ENCODE results near the gene DMTF1.
"Not testable (repeated sequence)": the region's sequence is repeated elsewhere in the genome, so short reads cannot be mapped to it uniquely, and the experiment has no call there.

The DMTF1 gene

DNA sequence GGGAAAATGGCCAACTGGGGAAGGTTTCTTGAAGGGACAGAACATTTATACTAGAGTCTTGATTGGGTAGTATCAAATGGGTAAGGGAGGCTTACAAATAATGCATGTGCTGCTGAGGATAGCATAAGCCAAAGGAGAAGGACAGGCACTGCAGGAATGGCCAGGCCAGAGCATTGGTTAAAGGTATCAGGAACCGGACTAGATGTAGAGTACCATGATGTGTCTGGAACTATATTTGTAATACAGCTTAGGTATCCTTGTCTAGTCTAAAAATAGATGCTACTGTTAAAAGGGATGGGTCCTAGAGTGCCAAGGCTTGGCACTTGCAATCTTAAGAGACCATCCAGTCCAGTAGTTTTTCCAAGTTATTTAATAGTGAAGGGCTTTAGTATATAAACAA, 47.0 kb downstream of the DMTF1 start:
- Histone ChIP-seq H3K36me3 (peaks cover 63% of the 10 kb centered on the region), H3K4me1 (ENCODE audit: control insufficient read depth in 1 of 2, insufficient read depth in 1 of 2, low read depth in 1 of 2, low read length in 1 of 2) (no peaks in the 10 kb centered on the region), H3K27me3 (no peaks in the 10 kb centered on the region), H3K4me3 (ENCODE audit: low read depth in 1 of 2, low read length in 1 of 2) (no peak overlapping the region), H3K27ac (no peak overlapping the region), H3K9me3 (no peaks in the 10 kb centered on the region)
- TF ChIP-seq, protein P1, sequence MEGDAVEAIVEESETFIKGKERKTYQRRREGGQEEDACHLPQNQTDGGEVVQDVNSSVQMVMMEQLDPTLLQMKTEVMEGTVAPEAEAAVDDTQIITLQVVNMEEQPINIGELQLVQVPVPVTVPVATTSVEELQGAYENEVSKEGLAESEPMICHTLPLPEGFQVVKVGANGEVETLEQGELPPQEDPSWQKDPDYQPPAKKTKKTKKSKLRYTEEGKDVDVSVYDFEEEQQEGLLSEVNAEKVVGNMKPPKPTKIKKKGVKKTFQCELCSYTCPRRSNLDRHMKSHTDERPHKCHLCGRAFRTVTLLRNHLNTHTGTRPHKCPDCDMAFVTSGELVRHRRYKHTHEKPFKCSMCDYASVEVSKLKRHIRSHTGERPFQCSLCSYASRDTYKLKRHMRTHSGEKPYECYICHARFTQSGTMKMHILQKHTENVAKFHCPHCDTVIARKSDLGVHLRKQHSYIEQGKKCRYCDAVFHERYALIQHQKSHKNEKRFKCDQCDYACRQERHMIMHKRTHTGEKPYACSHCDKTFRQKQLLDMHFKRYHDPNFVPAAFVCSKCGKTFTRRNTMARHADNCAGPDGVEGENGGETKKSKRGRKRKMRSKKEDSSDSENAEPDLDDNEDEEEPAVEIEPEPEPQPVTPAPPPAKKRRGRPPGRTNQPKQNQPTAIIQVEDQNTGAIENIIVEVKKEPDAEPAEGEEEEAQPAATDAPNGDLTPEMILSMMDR (IDR thresholded peaks at IDR 0.05), result no peak

GRCh38 chr7:87199700-87200450, 47.6 kb downstream of the DMTF1 start:
- no peaks in the 10 kb centered on the region for H3K4me1 ChIP-seq (ENCODE audit: control insufficient read depth in 1 of 2, insufficient read depth in 1 of 2, low read depth in 1 of 2, low read length in 1 of 2)
- H3K27ac ChIP-seq, result no peak overlapping the region
- no peak overlapping the region for H3K4me3 ChIP-seq (ENCODE audit: low read depth in 1 of 2, low read length in 1 of 2)
- TF ChIP-seq, protein P1 (IDR thresholded peaks at IDR 0.05), result no peak
- peaks cover 56% of the 10 kb centered on the region for H3K36me3 ChIP-seq
- H3K27me3 ChIP-seq, result no peaks in the 10 kb centered on the region
- no peaks in the 10 kb centered on the region for H3K9me3 ChIP-seq

GRCh38 chr7:87202208-87202607, 50.0 kb downstream of the DMTF1 start:
- Histone ChIP-seq H3K27me3 (no peaks in the 10 kb centered on the region), H3K9me3 (no peaks in the 10 kb centered on the region), H3K4me1 (ENCODE audit: control insufficient read depth in 1 of 2, insufficient read depth in 1 of 2, low read depth in 1 of 2, low read length in 1 of 2) (no peaks in the 10 kb centered on the region), H3K4me3 (ENCODE audit: low read depth in 1 of 2, low read length in 1 of 2) (no peak overlapping the region), H3K36me3 (peaks cover 33% of the 10 kb centered on the region), H3K27ac (no peak overlapping the region)
- TF ChIP-seq, protein P1 (IDR thresholded peaks at IDR 0.05), result no peak

GRCh38 chr7:87202705-87203104, 50.5 kb downstream of the DMTF1 start:
- Histone ChIP-seq H3K4me3 (ENCODE audit: low read depth in 1 of 2, low read length in 1 of 2) (no peak overlapping the region), H3K27ac (no peak overlapping the region), H3K36me3 (peaks cover 29% of the 10 kb centered on the region), H3K27me3 (no peaks in the 10 kb centered on the region), H3K4me1 (ENCODE audit: control insufficient read depth in 1 of 2, insufficient read depth in 1 of 2, low read depth in 1 of 2, low read length in 1 of 2) (no peaks in the 10 kb centered on the region), H3K9me3 (no peaks in the 10 kb centered on the region)
- TF ChIP-seq, protein P1 (IDR thresholded peaks at IDR 0.05), result no peak

DNA sequence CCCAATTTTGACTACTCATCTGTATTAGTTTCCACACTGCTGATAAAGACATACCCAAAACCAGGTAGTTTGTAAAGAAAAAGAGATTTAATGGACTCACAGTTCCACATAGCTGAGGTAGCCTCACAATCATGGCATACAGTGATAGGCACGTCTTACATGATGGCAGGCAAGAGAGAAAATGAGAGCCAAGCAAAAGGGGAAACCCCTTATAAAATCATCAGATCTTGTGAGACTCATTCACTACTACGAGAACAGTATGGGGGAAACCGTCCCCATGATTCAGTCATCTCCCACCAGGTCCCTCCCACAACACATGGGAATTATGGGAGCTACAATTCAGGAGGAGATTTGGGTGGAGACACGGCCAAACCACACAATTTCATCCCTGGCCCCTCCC, 51.7 kb downstream of the DMTF1 start:
- H3K27ac ChIP-seq; H3K4me3 ChIP-seq (ENCODE audit: low read depth in 1 of 2, low read length in 1 of 2); H3K9me3 ChIP-seq; H3K27me3 ChIP-seq; H3K4me1 ChIP-seq (ENCODE audit: control insufficient read depth in 1 of 2, insufficient read depth in 1 of 2, low read depth in 1 of 2, low read length in 1 of 2): not testable (repeated sequence)
- peaks cover 18% of the 10 kb centered on the region for H3K36me3 ChIP-seq

DNA sequence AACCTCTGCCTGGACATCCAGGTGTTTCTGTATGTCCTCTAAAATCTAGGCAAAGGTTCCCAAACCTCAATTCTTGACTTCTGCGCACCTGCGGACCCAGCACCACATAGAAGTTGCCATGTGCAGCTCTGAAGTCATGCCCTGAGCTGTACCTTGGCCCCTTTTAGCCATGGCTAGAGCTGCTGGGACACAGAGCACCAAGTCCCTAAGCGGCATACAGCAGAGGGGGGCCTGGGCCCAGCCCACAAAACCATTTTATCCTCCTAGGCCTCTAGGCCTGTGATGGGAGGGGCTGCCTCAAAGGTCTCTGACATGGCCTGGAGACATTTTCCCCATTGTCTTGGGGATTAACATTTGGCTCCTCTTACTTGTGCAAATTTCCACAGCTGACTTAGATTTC, 52.7 kb downstream of the DMTF1 start:
- H3K9me3 ChIP-seq, result no peaks in the 10 kb centered on the region
- TF ChIP-seq, protein P1 (IDR thresholded peaks at IDR 0.05), result no peak
- H3K36me3 ChIP-seq, result peaks cover 9% of the 10 kb centered on the region
- H3K4me3 ChIP-seq (ENCODE audit: low read depth in 1 of 2, low read length in 1 of 2), result no peak overlapping the region
- H3K27me3 ChIP-seq, result no peaks in the 10 kb centered on the region
- no peak overlapping the region for H3K27ac ChIP-seq
- H3K4me1 ChIP-seq (ENCODE audit: control insufficient read depth in 1 of 2, insufficient read depth in 1 of 2, low read depth in 1 of 2, low read length in 1 of 2), result no peaks in the 10 kb centered on the region

GRCh38 chr7:87205701-87206100, 53.4 kb downstream of the DMTF1 start:
- not testable (repeated sequence) for H3K27me3 ChIP-seq; H3K27ac ChIP-seq; H3K9me3 ChIP-seq; H3K36me3 ChIP-seq; H3K4me1 ChIP-seq (ENCODE audit: control insufficient read depth in 1 of 2, insufficient read depth in 1 of 2, low read depth in 1 of 2, low read length in 1 of 2); H3K4me3 ChIP-seq (ENCODE audit: low read depth in 1 of 2, low read length in 1 of 2)

Measured in neutrophil (primary cell).